Measurements from ENCODE around the gene SLC17A1. TPM values are rescaled to one million over a fixed set of nuclear protein-coding genes. Genes with fewer than 3 reads are reported as not detected.
"Not testable (repeated sequence)": the region's sequence is repeated elsewhere in the genome, so short reads cannot be mapped to it uniquely, and the experiment has no call there.

SLC17A1 gene
- total RNA-seq, 1 experiment from 2014 or later: not detected

- ChIA-PET POLR2A (ENCODE audit: low non-redundant PET) (no interaction called here), CTCF (no interaction called here)
- no TSS peak for BruUV-seq (replicated peaks)
- Histone ChIP-seq H3K27ac (ENCODE audit: low read depth, low read length, poor library complexity, severe bottlenecking) (no peak overlapping the region), H3K36me3 (ENCODE audit: insufficient read depth, low read length, poor library complexity, severe bottlenecking) (no peaks in the 10 kb centered on the region), H3K4me3 (ENCODE audit: low read depth, low read length, poor library complexity, severe bottlenecking) (no peak overlapping the region), H3K4me1 (ENCODE audit: insufficient read depth, low read length, poor library complexity, severe bottlenecking) (no peaks in the 10 kb centered on the region), H3K9me3 (ENCODE audit: low read depth, low read length, poor library complexity, severe bottlenecking) (no peaks in the 10 kb centered on the region), H3K27me3 (replicated peaks; ENCODE audit: insufficient read depth, low read depth, low read length, poor library complexity) (no peaks in the 10 kb centered on the region)
- no peak for DNase-seq (ENCODE audit: low spot score)
- intact Hi-C loops (cut with micrococcal nuclease; ENCODE audit: unreplicated experiment): no loop called here
- no peak for TF ChIP-seq EZH2 (IDR thresholded peaks at IDR 0.05; ENCODE audit: borderline replicate concordance, low read depth, low read length, poor library complexity, severe bottlenecking)
- TF ChIP-seq, protein P1, sequence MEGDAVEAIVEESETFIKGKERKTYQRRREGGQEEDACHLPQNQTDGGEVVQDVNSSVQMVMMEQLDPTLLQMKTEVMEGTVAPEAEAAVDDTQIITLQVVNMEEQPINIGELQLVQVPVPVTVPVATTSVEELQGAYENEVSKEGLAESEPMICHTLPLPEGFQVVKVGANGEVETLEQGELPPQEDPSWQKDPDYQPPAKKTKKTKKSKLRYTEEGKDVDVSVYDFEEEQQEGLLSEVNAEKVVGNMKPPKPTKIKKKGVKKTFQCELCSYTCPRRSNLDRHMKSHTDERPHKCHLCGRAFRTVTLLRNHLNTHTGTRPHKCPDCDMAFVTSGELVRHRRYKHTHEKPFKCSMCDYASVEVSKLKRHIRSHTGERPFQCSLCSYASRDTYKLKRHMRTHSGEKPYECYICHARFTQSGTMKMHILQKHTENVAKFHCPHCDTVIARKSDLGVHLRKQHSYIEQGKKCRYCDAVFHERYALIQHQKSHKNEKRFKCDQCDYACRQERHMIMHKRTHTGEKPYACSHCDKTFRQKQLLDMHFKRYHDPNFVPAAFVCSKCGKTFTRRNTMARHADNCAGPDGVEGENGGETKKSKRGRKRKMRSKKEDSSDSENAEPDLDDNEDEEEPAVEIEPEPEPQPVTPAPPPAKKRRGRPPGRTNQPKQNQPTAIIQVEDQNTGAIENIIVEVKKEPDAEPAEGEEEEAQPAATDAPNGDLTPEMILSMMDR (conservative IDR thresholded peaks at IDR 0.05; ENCODE audit: low read depth, low read length): no peak
These were observed 82.0 kb downstream of the SLC17A1 start for GRCh38 chr6:25749837-25750236.

GRCh38 chr6:25748601-25749517 lies 83.0 kb downstream of the SLC17A1 start:
- H3K9me3 ChIP-seq (ENCODE audit: low read depth, low read length, poor library complexity, severe bottlenecking); H3K27ac ChIP-seq (ENCODE audit: low read depth, low read length, poor library complexity, severe bottlenecking): not testable (repeated sequence)

DNA sequence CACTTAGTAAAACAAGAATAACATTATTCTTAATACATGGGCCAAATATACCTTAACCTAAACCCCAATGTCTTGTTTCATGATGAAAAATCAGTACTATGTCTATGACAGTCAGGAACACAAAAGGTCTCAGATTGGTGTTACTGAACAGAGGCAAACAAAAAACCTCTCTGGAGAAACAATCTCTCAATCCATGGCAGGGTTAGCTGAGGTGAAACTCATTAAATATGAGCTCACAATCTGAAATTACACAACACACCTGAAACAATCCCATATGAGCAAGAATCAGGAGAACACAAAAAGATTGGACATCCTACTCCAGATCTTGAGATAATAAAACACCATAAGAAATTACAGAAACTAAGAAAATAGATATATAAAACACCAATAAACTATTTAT lies 83.8 kb downstream of the SLC17A1 start:
- no peak overlapping the region for H3K4me3 ChIP-seq (ENCODE audit: low read depth, low read length, poor library complexity, severe bottlenecking)
- H3K36me3 ChIP-seq (ENCODE audit: insufficient read depth, low read length, poor library complexity, severe bottlenecking): no peaks in the 10 kb centered on the region
- H3K9me3 ChIP-seq (ENCODE audit: low read depth, low read length, poor library complexity, severe bottlenecking): no peaks in the 10 kb centered on the region
- DNase-seq (ENCODE audit: low spot score): no peak
- H3K4me1 ChIP-seq (ENCODE audit: insufficient read depth, low read length, poor library complexity, severe bottlenecking): no peaks in the 10 kb centered on the region
- H3K27ac ChIP-seq (ENCODE audit: low read depth, low read length, poor library complexity, severe bottlenecking): no peak overlapping the region
- BruUV-seq (replicated peaks): no TSS peak
- ChIA-PET POLR2A (ENCODE audit: low non-redundant PET) (no interaction called here), CTCF (no interaction called here)
- TF ChIP-seq EZH2 (IDR thresholded peaks at IDR 0.05; ENCODE audit: borderline replicate concordance, low read depth, low read length, poor library complexity, severe bottlenecking): no peak
- intact Hi-C loops (cut with micrococcal nuclease; ENCODE audit: unreplicated experiment): no loop called here
- no peaks in the 10 kb centered on the region for H3K27me3 ChIP-seq (replicated peaks; ENCODE audit: insufficient read depth, low read depth, low read length, poor library complexity)

More at GRCh38 chr6:25748601-25749517, 83.0 kb downstream of the SLC17A1 start:
- H3K4me1 ChIP-seq (ENCODE audit: insufficient read depth, low read length, poor library complexity, severe bottlenecking); DNase-seq (ENCODE audit: low spot score); intact Hi-C loops (cut with micrococcal nuclease; ENCODE audit: unreplicated experiment); H3K4me3 ChIP-seq (ENCODE audit: low read depth, low read length, poor library complexity, severe bottlenecking); BruUV-seq (replicated peaks); H3K36me3 ChIP-seq (ENCODE audit: insufficient read depth, low read length, poor library complexity, severe bottlenecking); POLR2A ChIA-PET (ENCODE audit: low non-redundant PET); CTCF ChIA-PET; H3K27me3 ChIP-seq (replicated peaks; ENCODE audit: insufficient read depth, low read depth, low read length, poor library complexity): not testable (repeated sequence)

DNA sequence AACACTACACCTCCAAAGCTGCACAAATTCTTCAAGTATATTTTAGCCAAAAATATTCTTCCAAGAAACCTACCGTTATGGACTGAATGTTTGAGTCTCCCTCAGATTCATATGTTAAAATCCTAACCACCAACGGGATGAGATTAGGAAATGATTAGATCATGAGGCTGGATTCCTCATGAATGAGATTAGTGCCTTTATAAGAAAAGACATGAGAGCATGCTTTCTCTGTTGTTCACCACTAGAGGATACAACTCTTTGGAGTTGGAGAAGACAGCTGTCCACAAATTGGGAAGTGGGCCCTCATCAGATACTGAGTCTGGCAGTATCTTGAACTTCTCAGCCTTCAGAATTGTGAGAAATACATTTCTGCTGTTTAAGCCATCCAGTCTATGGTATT lies 84.4 kb downstream of the SLC17A1 start:
- ChIA-PET POLR2A (ENCODE audit: low non-redundant PET) (no interaction called here), CTCF (no interaction called here)
- no peak overlapping the region for H3K27ac ChIP-seq (ENCODE audit: low read depth, low read length, poor library complexity, severe bottlenecking)
- no peak overlapping the region for H3K4me3 ChIP-seq (ENCODE audit: low read depth, low read length, poor library complexity, severe bottlenecking)
- no TSS peak for BruUV-seq (replicated peaks)
- H3K4me1 ChIP-seq (ENCODE audit: insufficient read depth, low read length, poor library complexity, severe bottlenecking): no peaks in the 10 kb centered on the region
- TF ChIP-seq, protein P1 (conservative IDR thresholded peaks at IDR 0.05; ENCODE audit: low read depth, low read length): no peak
- no peak for TF ChIP-seq EZH2 (IDR thresholded peaks at IDR 0.05; ENCODE audit: borderline replicate concordance, low read depth, low read length, poor library complexity, severe bottlenecking)
- H3K36me3 ChIP-seq (ENCODE audit: insufficient read depth, low read length, poor library complexity, severe bottlenecking): no peaks in the 10 kb centered on the region
- intact Hi-C loops (cut with micrococcal nuclease; ENCODE audit: unreplicated experiment): no loop called here
- no peak for DNase-seq (ENCODE audit: low spot score)
- H3K9me3 ChIP-seq (ENCODE audit: low read depth, low read length, poor library complexity, severe bottlenecking): no peaks in the 10 kb centered on the region
- H3K27me3 ChIP-seq (replicated peaks; ENCODE audit: insufficient read depth, low read depth, low read length, poor library complexity): no peaks in the 10 kb centered on the region
